ENCODE data around the gene TRIM17. TPM values are rescaled to one million over a fixed set of nuclear protein-coding genes. Genes with fewer than 3 reads are reported as not detected.

TRIM17 gene
- total and polyA plus RNA-seq, 9 donors, result 0.72 to 10.0 (median 3.0) TPM

DNA sequence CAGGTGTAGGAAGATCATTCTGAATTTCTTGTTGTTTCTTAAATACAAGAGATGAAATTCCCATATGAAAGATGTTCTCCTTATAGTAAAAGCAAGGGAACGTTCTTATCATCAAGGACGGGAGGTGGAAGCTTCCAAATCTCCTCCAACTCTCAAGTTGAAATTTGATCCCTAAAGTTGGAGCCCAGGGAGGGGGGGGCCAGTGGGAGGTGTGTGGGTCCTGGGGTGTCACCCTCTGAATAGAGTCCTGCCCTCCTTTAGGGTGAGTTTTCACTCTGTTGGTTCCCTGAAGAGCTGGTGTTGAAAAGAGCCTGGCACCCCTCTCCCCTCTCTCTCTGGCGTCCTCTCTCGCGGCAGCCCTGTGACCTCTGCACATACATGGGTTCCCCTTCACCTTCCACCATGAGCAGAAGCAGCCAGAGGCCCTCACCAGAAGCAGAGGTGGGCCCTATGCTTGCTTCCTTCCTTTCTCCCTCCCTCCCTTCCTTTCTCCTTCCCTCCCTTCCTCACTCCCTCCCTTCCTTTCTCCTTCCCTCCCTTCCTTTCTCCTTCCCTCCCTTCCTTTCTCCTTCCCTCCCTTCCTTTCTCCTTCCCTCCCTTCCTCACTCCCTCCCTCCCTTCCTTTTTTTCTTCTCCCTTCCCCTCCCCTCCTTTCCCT, 10.0 kb upstream of the TRIM17 start:
- intact Hi-C loops (cut with DNase I), result no loop called here
- no peak for DNase-seq
- 32 to 50% (median 43%) methylated on average over 5 of the region's 5 CpGs for WGBS, 3 donors

DNA sequence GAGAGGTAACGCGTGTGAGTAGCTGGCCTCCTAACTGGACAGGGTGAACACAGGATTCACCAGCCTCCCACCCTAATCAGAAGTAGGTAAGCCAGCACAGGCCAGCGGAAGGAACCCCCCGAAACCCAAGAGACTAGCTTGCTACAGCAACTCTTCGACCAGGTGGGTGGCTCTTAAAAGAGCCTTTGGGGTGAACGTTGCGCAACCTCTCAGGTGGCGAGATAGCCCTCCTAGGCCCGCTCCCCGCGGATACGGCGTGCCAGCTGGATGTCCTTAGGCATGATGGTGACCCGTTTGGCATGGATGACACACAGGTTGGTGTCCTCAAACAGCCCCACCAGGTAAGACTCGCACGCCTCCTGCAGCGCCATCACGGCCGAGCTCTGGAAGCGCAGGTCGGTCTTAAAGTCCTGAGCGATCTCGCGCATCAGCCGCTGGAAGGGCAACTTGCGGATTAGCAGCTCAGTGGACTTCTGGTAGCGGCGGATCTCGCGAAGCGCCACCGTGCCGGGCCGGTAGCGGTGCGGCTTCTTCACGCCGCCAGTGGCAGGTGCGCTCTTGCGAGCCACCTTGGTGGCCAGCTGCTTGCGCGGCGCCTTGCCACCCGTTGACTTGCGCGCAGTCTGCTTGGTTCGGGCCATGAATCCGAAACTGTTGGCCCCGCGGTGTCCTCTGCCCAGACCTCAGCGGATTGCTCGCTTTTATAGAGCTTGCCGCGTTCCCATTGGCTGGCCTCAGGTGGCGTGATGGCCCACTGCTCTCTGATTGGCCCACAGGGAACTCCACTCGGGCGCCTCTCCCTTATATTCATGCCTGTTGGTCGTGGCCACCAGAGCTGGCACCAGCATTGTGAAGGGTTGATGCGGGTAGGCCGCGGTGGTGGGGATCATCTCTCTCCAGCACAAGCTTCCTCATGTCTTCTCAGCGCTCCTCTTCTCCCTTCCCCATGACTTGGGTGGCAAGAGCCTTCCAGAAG, 8.3 kb upstream of the TRIM17 start:
- TF ChIP-seq CTCF (IDR thresholded peaks at IDR 0.05) (no peak), EP300 (IDR thresholded peaks at IDR 0.05) (no peak), POLR2A (IDR thresholded peaks at IDR 0.05) (no peak)
- DNase-seq, result no peak
- no peaks in the 10 kb centered on the region for H3K36me3 ChIP-seq
- H3K4me1 ChIP-seq (ENCODE audit: insufficient read depth), result no peaks in the 10 kb centered on the region
- no peaks in the 10 kb centered on the region for H3K27me3 ChIP-seq
- WGBS, 3 donors, result 94 to 97% (median 96%) methylated on average over 62 of the region's 62 CpGs
- H3K27ac ChIP-seq, result no peak overlapping the region
- H3K4me3 ChIP-seq, result no peak overlapping the region
- intact Hi-C loops (cut with DNase I), result no loop called here
- H3K9me3 ChIP-seq, result no peaks in the 10 kb centered on the region

More for the DNA sequence above, 10.0 kb upstream of the TRIM17 start:
- Histone ChIP-seq H3K4me3 (no peak overlapping the region), H3K27me3 (no peaks in the 10 kb centered on the region), H3K36me3 (no peaks in the 10 kb centered on the region), H3K27ac (no peak overlapping the region), H3K4me1 (ENCODE audit: insufficient read depth) (no peaks in the 10 kb centered on the region), H3K9me3 (no peaks in the 10 kb centered on the region)
- TF ChIP-seq EP300 (IDR thresholded peaks at IDR 0.05) (no peak), POLR2A (IDR thresholded peaks at IDR 0.05) (no peak), CTCF (IDR thresholded peaks at IDR 0.05) (no peak)

DNA sequence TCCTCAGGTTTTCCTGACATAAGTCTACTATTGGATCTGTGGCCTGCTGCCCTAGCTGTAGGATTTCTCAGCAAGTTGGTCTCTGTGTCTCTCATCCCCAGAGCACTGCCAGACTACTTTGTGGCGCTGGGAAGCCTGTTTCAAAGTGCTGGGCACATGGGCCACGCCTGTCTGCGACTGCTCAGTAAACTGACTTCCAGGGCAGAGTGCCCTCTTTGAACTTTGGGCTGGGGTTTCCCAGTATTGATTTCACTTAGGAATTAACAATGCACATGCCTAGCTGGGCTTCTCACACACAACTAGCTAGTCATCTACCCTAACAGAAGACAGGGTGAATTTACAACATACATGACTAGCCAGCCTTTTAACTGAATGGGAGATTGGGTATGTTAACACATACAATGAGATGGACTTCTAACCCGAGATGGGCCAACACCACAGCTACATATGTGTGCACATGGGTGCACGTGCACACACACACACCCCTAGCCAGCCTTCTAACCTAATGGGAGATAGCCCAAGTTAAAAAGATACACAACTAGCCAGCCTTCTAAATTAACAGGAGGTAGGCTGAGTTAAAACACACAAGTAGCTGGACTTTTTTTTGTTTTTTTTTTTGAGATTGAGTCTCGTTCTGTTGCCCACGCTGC, 6.9 kb upstream of the TRIM17 start:
- Histone ChIP-seq H3K4me1 (ENCODE audit: insufficient read depth) (no peaks in the 10 kb centered on the region), H3K36me3 (no peaks in the 10 kb centered on the region), H3K27me3 (no peaks in the 10 kb centered on the region), H3K9me3 (no peaks in the 10 kb centered on the region), H3K4me3 (no peak overlapping the region), H3K27ac (no peak overlapping the region)
- intact Hi-C loops (cut with DNase I), result no loop called here
- TF ChIP-seq CTCF (IDR thresholded peaks at IDR 0.05) (no peak), EP300 (IDR thresholded peaks at IDR 0.05) (no peak), POLR2A (IDR thresholded peaks at IDR 0.05) (no peak)
- DNase-seq, result no peak
- WGBS, 3 donors, result 82 to 90% (median 89%) methylated on average over 7 of the region's 7 CpGs

DNA sequence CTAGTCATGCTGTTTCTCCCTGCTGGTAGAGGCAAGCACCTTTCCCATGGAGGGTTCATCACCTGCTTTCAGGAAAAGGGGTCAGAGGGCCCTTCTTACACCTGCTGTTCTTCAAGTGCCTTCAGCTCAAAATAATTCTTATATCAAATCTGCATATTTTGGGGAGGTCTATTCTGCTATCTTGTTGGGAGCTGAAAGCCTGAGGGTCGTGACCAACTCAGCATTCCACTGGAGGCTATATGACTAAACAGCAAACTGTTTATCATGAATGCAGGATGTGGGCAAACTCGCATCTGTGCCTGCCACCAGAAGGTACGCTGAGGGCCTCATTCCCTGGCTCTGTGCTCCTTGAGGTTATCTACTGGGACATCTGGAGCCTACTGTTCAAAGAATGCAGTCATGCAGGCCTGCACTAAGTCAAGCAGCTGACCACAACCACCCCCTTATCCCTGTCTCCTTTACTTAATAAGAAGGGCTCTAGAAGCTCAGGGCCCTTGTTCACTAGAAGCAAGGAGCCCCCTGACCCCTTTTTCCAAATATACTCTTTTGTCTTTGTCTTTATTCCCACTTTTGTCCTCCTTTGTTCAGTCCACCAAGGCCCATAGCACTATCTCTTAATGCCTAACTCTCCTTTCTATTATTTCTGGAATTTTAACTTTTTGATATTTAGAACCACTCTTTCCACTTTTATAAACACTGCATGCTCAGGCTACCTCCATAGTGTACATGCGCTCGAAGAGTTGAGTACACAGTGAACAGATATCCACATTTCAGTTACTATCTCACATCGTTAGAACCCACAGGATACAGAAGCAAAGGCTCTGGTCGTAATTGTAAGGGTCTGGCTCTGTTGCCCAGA, 4.5 kb upstream of the TRIM17 start:
- intact Hi-C loops (cut with DNase I), result no loop called here
- Histone ChIP-seq H3K27ac (no peak overlapping the region), H3K4me3 (no peak overlapping the region), H3K36me3 (no peaks in the 10 kb centered on the region), H3K27me3 (no peaks in the 10 kb centered on the region), H3K4me1 (ENCODE audit: insufficient read depth) (peaks cover 4% of the 10 kb centered on the region), H3K9me3 (no peaks in the 10 kb centered on the region)
- DNase-seq, result no peak
- WGBS, 3 donors, result 80 to 90% (median 87%) methylated on average over 7 of the region's 7 CpGs
- TF ChIP-seq CTCF (IDR thresholded peaks at IDR 0.05), result no peak
